Measurements from ENCODE around the gene REXO1.
"Not testable (repeated sequence)": the region's sequence is repeated elsewhere in the genome, so short reads cannot be mapped to it uniquely, and the experiment has no call there.

Gene REXO1

GRCh38 chr19:1876496-1877279, 28.4 kb upstream of the REXO1 start:
- peak; percentile 58 for DNase-seq

DNA sequence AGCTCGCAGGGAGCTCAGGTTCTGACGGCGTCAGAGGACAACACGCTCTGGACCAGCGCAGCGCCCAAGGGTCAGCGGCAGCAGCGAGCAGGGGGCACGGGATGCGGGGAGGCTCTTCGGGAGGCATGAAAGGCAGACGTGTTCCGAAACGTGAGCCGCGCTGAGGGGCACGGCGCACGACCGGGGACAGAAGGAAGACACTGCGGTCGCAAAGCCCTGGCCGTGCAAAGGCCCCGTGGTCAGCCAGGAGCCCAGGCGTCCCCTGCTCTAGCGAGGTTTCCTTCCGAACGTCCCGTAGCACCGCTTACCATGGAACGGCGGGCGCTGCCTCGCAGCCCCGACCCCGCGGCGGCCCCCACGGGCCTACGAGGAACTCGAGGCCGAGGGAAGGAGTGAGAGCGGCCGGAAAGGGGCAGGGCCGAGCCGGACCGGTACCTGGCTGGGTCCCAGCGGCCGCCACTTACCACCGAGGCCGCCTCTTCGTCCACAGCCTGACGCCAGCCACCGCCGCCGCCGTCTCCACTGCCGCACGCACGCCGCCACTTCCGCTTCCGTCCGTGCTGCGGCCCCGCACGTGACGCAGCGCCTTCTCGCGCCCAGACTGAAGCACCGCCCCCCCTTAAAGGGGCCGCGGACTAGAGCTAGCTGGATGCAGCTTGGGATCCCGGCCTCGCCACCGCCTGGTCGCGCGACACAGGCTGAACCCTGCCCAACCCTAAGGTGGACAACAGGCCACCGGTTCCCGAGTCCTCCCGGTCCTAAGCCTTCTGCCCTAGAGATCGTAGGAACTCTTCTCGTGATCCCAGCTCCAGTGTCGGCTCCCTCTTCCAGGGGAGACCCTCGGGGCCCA, 27.6 kb upstream of the REXO1 start:
- DNase-seq: peak; percentile 96

DNA sequence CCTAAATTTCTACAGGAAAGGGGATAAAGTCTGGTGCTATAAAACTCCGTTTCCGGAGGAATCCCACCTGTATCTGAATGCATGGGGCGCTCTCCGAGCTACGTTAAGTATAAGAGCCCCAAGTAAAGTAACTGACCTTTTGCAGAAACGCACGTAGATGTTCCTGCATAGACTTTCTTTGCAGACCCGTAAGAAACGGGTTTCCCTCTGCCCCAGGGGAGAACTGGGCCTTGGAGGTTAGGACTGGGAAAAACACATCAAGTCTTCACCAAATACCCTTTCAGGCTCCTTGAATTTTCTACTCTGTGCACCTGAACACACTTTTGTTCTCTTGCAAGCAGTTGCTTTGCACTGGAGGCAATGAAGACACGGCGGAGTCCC, 27.0 kb upstream of the REXO1 start:
- not testable (repeated sequence) for DNase-seq

GRCh38 chr19:1874554-1875185, 26.4 kb upstream of the REXO1 start:
- peak; percentile 8 for DNase-seq

- peak; percentile 1 for DNase-seq
Measured at GRCh38 chr19:1873524-1874473, 25.5 kb upstream of the REXO1 start.

DNA sequence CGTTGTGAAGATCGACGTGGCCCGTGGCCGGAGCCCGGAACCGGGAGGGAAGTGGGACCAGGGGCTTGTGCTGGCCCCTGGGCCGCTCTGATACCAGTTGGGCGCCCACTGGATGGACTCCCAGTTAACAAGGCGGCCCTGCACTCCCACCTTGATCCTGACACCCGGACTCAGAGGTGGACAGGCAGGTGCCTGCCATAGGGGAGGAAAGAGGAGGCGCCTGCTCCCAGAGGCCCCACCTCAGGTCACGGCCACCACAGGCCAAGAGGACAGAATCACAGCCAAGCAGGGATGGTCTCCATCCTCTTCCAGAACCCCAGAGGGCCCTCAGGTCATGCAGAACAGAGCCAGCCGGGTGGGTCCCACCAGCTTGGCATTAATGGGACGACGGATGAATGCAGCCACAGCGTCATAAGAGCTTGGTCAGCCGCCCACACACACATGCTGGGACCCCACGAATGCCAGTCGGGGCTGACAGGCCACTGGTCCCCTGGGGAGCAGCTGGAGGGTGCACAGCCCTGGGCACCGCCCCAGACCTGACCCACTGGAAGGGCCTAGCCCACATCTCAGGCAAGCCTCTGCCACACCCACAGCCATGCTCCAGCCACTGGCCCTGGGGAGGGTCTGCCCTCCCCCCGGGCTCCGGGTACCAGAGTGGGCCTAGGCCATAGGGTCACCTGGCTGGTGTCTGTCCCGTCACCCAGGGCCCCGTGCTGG, 24.7 kb upstream of the REXO1 start:
- no peak for DNase-seq

DNA sequence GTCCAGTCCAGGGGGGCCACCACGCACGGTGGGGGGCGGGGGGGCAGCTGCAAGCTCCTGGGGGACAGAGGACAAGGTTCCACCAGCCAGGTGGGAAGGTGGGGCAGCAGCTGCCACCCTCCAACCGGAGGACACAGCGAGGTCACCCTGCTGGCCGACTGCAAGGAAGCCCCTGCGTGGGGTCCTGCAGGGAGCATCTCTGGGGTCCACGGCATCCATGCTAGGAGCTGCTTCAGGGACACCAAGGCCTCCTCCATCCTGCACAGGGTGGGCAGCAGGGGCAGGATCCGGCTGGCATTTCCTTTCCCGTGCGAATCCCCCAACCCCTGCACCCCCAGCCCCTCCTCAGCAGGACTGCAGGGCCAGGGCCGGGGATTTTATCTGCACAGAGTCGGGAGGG, 23.3 kb upstream of the REXO1 start:
- no peak for DNase-seq

DNA sequence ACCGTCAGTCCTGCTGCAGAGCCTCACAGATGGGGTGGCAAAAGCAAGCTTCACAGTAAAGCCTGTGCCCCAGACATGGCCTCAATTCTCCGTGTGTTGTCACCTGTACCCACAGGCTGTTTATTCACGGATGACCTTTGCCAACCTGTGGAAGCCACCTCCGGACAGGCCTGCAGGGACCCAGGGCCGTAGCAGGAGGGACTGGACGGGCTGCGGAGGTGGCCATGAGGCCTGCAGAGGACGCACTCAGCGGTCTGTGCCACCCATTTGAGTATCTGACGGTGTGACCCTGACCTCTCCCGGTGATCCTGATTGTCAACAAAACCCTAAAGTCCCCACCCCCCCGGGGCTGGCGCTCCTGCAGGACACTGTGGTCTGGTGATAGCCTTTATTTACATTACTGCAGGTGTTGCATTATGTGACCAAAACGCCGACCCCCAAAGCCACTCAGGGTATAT, 22.9 kb upstream of the REXO1 start:
- no peak for DNase-seq

GRCh38 chr19:1868971-1869370, 20.7 kb upstream of the REXO1 start:
- no peak for DNase-seq

DNA sequence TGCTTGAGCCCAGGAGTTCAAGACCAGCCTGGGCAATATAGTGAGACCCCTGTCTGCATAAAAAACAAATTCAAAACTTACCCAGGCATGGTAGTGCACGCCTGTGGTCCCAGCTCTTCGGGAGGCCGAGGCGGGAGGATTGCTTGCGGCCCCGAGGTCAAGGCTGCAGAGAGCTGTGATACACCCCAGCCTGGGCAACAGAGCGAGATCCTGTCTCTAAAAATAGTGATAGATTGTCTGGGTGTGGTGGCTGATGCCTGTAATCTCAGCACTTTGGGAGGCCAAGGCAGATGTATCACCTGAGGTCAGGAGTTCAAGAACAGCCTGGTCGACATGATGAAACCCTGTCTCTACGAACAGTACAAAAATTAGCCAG, 19.1 kb upstream of the REXO1 start:
- DNase-seq: no peak

DNA sequence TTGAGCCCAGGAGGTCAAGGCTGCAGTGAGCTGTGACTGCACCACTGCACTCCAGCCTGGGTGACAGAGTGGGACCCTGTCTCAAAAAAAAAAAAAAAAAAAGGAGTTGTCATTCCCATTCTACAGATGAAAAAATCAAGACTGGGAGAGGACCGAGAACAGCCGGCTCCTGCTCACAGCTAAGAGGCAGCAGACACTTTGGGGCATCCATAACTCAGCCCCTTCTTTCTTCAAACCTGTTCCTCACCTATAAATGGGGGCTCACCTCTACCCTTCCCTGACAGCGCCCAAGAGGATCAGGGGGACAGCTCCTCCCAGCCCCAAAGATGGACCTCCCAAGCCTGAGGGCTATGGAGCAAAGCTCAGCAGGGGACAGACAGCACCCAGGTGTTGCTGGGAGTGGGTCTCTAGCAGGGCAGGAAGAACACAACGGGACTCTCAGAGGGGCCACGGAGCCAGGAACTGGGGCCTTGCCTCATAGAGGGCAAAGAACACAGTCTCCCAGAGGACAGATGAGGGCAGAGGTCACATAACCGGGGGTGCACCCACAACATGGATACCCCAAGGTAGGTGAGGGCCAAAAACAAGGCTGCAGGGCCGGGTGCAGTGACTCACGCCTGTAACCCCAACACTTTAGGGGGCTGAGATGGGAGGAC, 18.5 kb upstream of the REXO1 start:
- DNase-seq: peak; percentile 6

- no peak for DNase-seq
Measured at GRCh38 chr19:1865172-1866010, 17.1 kb upstream of the REXO1 start.

DNA sequence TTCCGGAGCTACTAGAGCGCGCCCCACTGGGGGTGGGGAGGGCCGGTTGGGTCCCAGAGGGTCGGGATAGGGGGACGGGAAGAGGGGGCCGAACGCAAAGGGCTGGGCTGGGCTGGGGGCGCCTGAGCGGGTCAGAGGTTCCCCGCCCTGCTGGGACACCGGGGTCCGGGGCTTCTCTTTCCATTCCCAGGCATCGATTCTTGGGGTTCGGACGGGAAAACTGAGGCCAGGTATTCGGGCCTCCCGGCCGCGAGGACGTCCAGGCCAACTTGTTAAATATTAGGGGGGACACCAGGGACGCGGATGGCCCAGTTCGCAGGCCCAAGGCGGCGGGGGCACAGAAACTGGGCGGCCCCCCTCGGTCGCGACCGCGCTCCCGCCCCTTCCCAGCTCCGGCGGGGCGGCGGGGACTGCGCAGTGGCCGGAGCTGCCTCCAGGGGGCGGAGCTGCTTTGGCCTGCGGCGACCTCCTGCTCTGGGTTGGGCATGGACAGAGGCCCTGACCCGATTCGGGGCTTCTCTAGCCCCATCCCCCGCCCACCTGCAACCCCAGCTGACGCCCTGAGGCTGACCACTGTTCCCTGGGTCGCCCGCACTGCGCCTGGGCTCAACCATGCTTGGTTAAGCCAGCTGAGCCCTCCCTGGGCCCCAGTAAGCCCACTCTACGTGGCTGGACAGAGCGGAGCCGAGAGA, 16.3 kb upstream of the REXO1 start:
- peak; percentile 76 for DNase-seq

DNA sequence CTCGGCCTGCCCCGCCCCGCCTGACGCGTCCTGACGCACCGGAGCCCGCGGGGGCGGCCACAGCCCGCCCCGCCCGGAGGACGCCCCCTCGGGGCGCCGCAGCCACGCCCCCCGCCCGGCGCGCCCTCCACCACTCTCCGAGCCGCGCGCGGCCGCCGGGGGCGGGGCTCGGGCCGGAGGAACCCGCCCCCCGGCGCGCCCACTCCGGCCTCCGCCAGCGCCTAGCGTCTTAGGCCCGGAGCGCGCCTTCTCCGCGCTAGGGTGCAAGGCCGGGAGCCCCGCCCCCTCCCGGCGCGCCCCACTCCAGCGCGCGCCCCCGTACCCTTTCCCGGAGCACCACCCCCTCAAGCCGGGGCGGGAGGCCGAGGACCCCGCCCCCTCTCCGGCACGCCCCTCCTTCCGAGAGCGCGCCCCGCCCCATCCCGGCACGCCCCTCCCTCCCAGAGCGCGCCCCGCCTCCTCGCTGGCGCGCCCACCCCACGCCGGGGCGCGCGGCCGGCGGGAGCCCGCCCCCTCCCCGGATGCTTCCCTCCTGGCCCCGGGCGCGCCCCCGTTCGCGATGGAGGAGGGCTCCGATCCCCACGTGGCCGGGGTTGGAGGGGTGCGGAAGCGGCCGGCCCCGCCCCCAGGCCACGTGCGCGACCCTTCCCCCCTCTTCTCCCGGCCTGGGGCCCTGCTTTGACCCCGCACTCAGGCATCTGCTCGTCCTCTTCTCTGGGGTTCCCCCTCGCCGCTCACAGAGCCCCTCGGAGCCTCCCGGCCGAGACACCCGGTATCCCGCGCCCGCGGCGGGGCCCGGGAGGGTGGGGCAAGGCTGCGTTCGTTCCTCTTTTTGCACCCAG, 15.6 kb upstream of the REXO1 start:
- DNase-seq: peak; percentile 95

GRCh38 chr19:1863328-1863637, 15.0 kb upstream of the REXO1 start, which contains the start of gene KLF16:
KLF16 (minus strand) TSS chr19:1863579; CDS start chr19:1863497, 82 bp downstream.
- DNase-seq: no peak

- peak; percentile 64 for DNase-seq
Measured at GRCh38 chr19:1862424-1863327, 14.4 kb upstream of the REXO1 start.

- DNase-seq: peak; percentile 50
Measured at GRCh38 chr19:1862068-1862423, 13.8 kb upstream of the REXO1 start.

DNA sequence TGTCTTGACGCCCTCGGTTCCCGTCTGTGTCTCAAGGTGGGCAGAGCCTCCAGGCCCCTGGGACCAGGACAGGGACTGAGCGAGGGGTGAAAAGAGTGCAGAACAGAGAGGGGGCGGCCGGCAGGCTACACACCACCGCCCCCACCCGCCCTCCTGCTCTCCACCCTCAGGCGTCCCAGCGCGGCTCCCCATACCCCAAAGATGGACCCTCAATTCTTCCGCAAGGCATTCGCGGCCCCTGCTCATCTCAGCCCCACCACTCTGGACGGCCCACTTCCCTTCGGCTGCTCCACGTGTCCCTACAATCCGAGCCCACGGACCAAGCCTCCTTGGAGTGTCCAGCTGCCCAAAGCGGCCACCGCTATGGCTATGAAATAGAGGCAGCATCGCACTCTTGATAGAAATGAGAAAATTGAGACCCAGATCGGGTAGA, 13.3 kb upstream of the REXO1 start:
- DNase-seq: peak; percentile 44

Measured in eye (tissue), 1 donor.